ENCODE results near the gene BRI3.

DNA sequence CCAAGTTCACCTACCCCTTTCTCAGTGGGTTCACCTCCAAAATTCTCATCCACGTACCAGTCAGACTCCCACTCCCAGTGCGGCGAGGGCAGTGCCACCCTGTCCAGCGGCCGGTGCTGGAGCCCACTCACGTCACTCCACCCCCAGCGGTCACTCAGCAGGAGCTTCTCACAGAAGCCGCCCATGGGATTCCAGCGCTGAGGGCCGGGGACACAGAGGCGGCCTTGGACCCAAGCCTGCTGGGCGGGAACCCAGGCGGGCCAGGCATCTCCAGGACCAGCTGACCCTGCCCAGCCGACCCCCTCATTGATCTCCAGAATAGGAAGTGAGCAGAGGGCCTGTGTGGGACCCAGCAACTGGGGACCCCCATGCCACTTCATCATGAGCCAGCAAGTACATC, 36.6 kb upstream of the BRI3 start:
- TF ChIP-seq POLR2A (IDR thresholded peaks at IDR 0.05; ENCODE audit: low read length): no peak
- no peak for TF ChIP-seq GATA1 (IDR thresholded peaks at IDR 0.05; ENCODE audit: low read depth, low read length)

Data from erythroblast (primary cell).